NCI-H1436 (cell line): ENCODE measurements around the gene LANCL1.

ENCODE experiments used
- DNase-seq: peaks from one replicate; lab custom pipeline; 2025; lab: John Stamatoyannopoulos, UW

The LANCL1 gene

GRCh38 chr2:210389856-210390255 is 86.7 kb downstream of the LANCL1 start:
- no peak for DNase-seq

DNA sequence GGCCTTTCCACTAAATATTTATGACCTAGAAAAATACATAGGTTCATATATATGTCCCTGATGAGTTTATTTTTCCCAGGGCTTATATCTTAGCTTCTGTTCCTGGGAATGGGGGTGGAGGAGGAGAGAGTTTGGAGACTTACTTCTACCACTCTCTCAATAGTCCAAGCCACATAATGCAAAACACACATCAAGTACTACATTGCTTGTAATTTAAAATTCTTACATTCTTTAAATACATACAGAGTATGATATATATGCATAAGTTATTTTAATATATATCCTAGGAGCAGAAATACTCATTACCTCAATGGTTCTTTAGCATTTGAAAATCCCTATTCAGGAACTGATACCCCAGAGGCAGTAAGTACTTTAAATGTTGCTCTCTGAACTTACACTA is 88.4 kb downstream of the LANCL1 start:
- no peak for DNase-seq

DNA sequence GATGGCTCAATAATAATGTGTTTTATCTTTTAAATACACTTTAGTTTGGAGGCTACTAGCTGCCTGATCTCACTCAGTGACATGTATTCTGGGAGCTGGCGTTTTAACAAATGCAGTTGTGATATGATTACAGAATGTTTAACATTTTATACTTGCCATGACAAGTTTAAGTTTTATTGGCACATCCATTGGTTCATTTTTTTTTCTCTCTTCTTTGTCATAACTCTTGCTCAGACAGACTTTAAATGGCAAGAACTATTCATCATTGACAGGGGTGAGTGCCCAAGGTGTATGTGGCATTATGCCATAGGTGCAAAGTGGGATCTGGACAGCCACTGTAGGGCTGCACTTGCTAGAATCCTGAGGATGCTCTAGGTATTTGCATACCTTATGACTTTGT is 89.5 kb downstream of the LANCL1 start:
- DNase-seq: no peak
